GM18907 (cell line): Measurements from ENCODE around the gene CARNS1.
"Not testable (repeated sequence)": the region's sequence is repeated elsewhere in the genome, so short reads cannot be mapped to it uniquely, and the experiment has no call there.

Source experiments
- ATAC-seq: cut with Tn5 transposase; IDR thresholded peaks from one replicate; pipeline ENCODE4 v1.9.1; 2021; ENCODE audit warnings: mild to moderate bottlenecking, moderate library complexity; ENCODE audit not compliant: unreplicated experiment

Gene CARNS1

GRCh38 chr11:67427364-67427859, 11.9 kb downstream of the CARNS1 start:
- ATAC-seq = not testable (repeated sequence)

DNA sequence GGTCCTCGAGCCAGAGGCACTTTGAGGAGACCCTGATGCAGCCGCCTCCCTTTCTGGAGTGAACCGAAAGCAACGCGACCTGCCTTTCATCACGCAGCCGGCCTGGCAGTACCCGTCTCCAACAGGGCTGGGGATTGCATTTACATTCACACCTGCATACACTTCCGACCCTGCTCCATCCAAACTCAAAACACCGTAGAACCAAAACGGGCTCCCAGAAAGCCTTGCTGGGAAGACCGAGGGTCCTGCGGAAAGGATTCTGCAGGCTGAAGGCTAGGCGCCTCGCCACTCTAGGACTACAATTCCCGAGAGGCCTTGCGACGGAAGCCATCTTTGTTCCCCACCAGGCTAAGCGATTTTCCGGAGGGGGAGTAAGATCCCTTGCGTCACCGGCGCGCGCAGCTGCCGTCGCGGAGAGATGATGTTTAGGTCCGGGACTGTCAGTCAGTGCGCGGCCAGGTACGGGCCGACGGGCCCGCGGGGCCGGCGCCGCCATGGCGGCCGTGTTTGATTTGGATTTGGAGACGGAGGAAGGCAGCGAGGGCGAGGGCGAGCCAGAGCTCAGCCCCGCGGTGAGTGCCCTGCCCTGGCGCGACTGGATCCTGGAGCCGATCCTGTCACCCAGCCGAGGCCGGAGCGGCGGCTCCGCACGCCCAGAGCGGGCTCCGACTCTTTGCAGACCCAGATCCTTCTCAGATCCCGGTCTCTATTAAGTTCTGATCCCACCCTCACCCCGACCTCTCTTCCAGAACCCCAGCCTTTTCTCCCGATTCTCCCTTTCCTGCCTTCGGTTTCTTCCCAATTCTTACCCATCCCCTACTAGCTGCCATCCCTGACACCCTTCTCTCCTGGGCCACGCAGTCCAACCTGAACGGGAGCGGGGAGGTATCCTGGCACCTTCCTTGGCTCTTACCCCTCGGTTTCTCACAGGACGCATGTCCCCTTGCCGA, 12.8 kb downstream of the CARNS1 start, which contains the start of gene RPS6KB2:
RPS6KB2 (plus strand) TSS at position 443 of the 950 bp plus-strand sequence; CDS start at position 495, 52 bp downstream.
- peak; percentile 78 for ATAC-seq

GRCh38 chr11:67429038-67429668, 13.7 kb downstream of the CARNS1 start:
- peak; percentile 3 for ATAC-seq

DNA sequence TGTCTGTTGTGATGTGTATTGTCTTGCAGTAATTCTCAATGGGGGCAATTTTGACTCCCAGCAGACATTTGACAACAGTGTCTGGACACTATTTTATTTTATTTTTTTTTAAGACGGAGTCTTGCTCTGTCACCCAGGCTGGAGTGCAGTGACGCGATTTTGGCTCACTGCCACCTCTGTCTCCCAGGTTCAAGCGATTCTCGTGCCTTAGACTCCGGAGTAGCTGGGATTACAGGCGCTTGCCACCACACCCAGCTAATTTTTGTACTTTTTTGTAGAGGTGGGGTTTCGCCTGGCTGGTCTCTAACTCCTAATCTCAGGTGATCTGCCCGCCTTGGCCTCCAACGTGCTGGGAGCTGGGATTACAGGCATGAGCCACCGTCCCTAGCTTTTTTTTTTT, 14.2 kb downstream of the CARNS1 start:
- no peak for ATAC-seq

DNA sequence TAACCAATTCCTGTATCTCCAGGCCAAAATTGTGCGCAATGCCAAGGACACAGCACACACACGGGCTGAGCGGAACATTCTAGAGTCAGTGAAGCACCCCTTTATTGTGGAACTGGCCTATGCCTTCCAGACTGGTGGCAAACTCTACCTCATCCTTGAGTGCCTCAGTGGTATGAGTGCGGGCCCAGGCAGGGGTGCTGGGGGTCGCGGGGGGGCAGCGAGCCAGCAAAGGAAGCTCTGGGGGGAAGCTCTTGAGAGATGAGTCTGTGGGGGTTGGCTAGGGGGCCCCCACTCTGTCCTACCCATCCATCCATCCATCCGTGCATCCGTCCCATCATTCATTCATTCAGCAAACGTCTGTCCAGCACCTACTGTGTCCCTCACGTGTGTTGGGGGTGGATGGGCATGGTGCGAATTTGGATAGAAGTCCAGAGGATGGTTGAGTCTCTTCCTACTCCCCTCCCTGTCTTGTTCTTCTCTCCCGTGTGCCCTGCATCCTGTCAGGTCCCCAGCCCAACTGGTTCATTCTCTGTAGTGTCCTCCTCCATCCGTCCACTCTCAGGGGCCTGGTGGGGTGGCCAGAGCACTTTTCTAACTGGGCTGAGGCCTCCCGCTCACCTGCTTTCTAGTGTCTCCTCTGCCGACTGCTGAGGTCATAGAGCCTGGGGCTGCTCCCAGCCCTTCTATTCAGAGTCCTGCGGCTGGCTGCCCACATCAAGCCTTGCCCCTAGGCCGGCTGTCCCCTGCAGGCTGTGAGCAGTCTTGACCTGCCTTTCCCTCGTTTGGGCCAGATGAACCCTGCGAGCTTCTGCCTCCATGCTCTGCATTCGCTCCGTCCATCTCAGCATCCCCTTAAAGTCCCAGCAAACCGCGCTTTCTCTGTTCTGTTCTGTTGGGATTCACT, 16.1 kb downstream of the CARNS1 start:
- ATAC-seq = no peak

DNA sequence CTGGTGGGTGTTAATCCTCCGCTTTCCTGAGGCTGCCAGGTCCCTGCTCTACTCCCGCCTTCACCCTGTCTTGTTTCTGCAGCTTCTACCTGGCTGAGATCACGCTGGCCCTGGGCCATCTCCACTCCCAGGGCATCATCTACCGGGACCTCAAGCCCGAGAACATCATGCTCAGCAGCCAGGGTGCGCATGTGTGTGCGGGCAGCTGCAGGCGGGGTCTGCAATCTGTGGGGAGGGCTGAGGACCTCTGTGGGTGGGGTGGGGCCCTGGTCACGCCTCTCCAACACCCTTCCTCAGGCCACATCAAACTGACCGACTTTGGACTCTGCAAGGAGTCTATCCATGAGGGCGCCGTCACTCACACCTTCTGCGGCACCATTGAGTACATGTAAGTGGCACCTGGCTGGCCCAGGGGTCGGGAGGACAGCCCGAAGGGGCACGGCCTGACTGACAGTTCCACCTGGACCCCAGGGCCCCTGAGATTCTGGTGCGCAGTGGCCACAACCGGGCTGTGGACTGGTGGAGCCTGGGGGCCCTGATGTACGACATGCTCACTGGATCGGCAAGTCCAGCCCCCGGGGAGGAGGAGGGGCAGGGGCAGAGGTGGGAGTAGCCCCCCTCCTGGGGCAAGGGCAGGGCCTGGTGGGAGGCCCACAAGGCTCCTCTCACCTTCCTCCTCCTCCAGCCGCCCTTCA, 17.3 kb downstream of the CARNS1 start:
- no peak for ATAC-seq

DNA sequence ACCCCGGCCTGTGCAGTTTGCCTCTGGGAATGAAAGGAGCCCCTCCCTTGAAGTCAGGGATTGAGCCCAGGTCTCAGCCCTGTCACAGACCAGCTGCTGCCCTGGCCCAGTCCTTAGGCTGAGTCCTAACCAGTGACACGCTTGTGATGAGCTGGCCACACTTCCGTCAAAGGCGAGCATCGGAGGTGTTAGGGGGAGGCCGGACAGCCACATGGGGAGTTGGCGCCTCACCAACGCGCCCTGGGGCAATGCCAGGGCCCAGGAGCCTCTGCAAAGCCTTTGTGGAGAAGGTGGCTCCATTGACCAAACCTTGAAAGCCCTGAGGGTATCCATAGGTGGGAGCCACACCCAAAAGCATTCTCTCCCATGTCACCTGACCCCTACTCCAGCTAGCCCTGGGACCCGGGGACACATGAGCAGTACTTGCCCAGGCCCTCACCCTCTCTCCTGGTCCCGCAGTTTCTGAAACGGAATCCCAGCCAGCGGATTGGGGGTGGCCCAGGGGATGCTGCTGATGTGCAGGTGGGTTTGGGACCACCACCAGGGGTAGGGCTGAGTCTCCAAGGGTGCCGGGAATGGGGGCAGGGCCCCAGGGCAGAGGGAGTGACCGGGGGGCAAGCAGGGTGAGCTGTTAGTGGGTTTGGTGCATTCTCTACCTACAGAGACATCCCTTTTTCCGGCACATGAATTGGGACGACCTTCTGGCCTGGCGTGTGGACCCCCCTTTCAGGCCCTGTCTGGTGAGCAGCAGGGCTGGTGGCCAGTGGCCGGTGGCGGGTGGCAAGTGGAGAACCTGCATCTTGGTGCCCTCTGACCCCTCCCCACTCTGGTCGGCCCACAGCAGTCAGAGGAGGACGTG, 18.3 kb downstream of the CARNS1 start:
- no peak for ATAC-seq

DNA sequence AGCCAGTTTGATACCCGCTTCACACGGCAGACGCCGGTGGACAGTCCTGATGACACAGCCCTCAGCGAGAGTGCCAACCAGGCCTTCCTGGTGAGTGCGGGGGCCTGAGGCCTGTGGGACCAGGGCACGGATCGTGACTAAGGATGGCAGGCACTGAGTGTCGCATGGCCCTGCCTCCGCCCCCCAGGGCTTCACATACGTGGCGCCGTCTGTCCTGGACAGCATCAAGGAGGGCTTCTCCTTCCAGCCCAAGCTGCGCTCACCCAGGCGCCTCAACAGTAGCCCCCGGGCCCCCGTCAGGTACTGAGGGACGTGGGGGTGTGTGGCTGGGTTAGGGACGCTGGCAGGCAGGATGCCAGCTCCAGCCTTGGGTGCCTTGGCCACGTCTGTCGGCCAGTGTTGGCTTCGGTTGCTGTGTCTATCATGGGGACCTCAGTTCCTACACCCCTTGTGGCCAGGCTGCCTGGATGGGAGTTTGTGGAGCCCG, 19.0 kb downstream of the CARNS1 start:
- no peak for ATAC-seq

GRCh38 chr11:67435031-67435726, 19.7 kb downstream of the CARNS1 start:
- ATAC-seq = no peak

- ATAC-seq = no peak
Measured at GRCh38 chr11:67435727-67436458, 20.4 kb downstream of the CARNS1 start.

DNA sequence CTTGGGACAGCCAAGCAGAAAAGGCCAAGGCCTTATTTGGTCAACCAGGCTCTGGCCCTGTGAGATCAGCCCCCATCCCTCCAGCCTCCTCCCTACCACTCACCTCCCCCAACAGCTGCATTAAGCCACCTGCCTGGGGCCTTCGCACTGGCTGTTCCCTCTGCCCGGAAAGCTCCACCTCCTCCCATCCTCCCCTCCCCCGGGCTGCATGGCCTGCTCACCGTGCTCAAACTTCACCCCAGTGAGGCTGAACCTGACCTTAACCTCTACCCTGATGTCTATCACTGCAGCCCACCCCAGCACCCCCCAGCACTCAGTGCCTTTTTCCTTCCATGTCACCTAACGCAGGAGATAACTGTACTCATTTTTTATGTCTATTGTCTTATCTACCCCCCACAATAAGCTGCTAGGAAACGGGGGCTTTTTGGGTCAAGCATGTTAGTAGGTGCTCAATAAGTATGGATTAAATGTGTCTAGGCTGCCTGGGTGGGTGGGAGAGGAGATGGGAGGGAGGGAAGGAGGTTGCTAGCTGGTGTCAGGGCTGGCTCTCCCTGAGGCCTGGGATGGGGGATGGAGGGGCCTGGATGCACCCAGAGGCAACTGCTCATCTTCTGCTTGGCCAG, 21.1 kb downstream of the CARNS1 start:
- no peak for ATAC-seq

- peak; percentile 27 for ATAC-seq
Measured at GRCh38 chr11:67437082-67437808, 21.8 kb downstream of the CARNS1 start, which contains the start of gene PTPRCAP. Gene PTPRCAP, minus strand, starts transcription at chr11:67437682. Its CDS starts 63 bp downstream, at chr11:67437619.

GRCh38 chr11:67437809-67438157, 22.3 kb downstream of the CARNS1 start:
- ATAC-seq = no peak

DNA sequence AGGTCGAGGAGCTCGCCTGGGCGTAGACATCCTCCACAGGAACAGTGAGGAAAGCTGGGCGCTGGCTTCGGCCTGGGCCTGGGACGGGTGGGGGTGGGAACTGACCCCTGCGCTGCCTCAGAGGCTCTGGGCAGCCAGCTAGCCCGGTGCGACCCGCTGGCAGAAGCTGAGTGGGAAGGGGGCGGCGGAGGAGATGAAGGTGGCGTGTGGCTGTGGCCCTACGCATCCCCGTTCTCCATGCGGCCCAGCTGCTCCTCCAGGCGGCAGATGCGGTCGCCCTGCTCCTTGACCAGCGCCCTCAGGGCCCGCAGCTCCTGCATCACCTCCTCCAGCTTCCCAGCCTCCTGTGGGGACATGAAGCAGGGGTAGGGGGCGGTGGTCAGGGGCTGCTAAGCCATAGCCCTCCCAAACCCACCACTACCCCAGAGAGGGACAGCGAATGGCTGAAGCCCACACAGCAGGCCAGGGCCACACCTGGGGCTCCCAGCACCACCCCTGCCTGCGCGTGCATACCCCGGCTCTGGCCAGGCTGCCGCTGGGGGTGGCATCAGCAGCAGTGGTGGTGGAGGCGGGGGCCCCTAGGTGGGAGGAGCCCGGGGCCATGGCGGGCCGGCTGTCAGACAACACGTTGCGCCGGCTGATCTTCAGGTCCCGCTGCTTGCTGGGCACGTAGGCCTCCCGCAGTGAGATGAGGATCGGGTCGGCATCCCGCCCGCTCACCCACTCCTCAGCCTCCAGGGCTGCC, 22.9 kb downstream of the CARNS1 start:
- ATAC-seq = no peak

GRCh38 chr11:67439321-67440228, 24.1 kb downstream of the CARNS1 start:
- no peak for ATAC-seq
